HG03432 (cell line): Measurements from ENCODE around the gene SECTM1.
A peak's percentile ranks its signal among the peaks of the same experiment; 100 is the strongest.

ENCODE experiments used
- ATAC-seq: cut with Tn5 transposase; IDR thresholded peaks from one replicate; pipeline ENCODE4 v1.9.1; 2021; ENCODE audit warnings: mild to moderate bottlenecking, moderate library complexity; ENCODE audit not compliant: unreplicated experiment

Gene SECTM1

GRCh38 chr17:82301916-82302567 is 31.5 kb downstream of the SECTM1 start:
- ATAC-seq, result no peak

GRCh38 chr17:82301300-82301915 is 32.2 kb downstream of the SECTM1 start:
- no peak for ATAC-seq

GRCh38 chr17:82300707-82301270 is 32.8 kb downstream of the SECTM1 start:
- ATAC-seq, result no peak

- no peak for ATAC-seq
Observed at GRCh38 chr17:82300228-82300627, 33.3 kb downstream of the SECTM1 start.

- ATAC-seq, result no peak
Observed at GRCh38 chr17:82299452-82299851, 34.1 kb downstream of the SECTM1 start.

GRCh38 chr17:82298538-82299421 is 34.8 kb downstream of the SECTM1 start:
- no peak for ATAC-seq

- peak; percentile 45 for ATAC-seq
Observed at GRCh38 chr17:82297714-82298537, 35.6 kb downstream of the SECTM1 start.

- ATAC-seq, result no peak
Observed at GRCh38 chr17:82297280-82297713, 36.3 kb downstream of the SECTM1 start.

- no peak for ATAC-seq
Observed at GRCh38 chr17:82296511-82297279, 36.9 kb downstream of the SECTM1 start.

- ATAC-seq, result no peak
Observed at GRCh38 chr17:82295472-82295814, 38.1 kb downstream of the SECTM1 start.

GRCh38 chr17:82294064-82294773 is 39.3 kb downstream of the SECTM1 start:
- ATAC-seq, result no peak

- ATAC-seq, result peak; percentile 82
Observed at GRCh38 chr17:82292251-82293154, 41.1 kb downstream of the SECTM1 start.

GRCh38 chr17:82291582-82292250 is 41.9 kb downstream of the SECTM1 start:
- no peak for ATAC-seq

GRCh38 chr17:82287868-82288801 is 45.4 kb downstream of the SECTM1 start:
- ATAC-seq, result no peak

GRCh38 chr17:82287013-82287867 is 46.3 kb downstream of the SECTM1 start:
- ATAC-seq, result no peak

- ATAC-seq, result no peak
Observed at GRCh38 chr17:82285141-82285540, 48.4 kb downstream of the SECTM1 start.
